Astrocyte (in vitro differentiated cells and primary cell): Measurements from ENCODE around the gene MLLT10.
"Not testable (repeated sequence)": the region's sequence is repeated elsewhere in the genome, so short reads cannot be mapped to it uniquely, and the experiment has no call there.

Experiments used
- EZH2 ChIP-seq: IDR thresholded peaks from 2 replicates; pipeline ENCODE4 v1.6.1; 2012; ENCODE audit warnings: mild to moderate bottlenecking, low read length, inconsistent platforms; ENCODE audit not compliant: insufficient read depth
- TF ChIP-seq, protein P1 (sequence below): IDR thresholded peaks from 2 replicates; pipeline ENCODE4 v1.5.1; 2011; ENCODE audit warnings: low read depth, mild to moderate bottlenecking, inconsistent platforms, low read length, moderate library complexity; ENCODE audit not compliant: insufficient read depth

- not testable (repeated sequence) for TF ChIP-seq EZH2
- TF ChIP-seq, protein P1, sequence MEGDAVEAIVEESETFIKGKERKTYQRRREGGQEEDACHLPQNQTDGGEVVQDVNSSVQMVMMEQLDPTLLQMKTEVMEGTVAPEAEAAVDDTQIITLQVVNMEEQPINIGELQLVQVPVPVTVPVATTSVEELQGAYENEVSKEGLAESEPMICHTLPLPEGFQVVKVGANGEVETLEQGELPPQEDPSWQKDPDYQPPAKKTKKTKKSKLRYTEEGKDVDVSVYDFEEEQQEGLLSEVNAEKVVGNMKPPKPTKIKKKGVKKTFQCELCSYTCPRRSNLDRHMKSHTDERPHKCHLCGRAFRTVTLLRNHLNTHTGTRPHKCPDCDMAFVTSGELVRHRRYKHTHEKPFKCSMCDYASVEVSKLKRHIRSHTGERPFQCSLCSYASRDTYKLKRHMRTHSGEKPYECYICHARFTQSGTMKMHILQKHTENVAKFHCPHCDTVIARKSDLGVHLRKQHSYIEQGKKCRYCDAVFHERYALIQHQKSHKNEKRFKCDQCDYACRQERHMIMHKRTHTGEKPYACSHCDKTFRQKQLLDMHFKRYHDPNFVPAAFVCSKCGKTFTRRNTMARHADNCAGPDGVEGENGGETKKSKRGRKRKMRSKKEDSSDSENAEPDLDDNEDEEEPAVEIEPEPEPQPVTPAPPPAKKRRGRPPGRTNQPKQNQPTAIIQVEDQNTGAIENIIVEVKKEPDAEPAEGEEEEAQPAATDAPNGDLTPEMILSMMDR: not testable (repeated sequence)
Observed at GRCh38 chr10:21581421-21581834, 47.4 kb downstream of the MLLT10 start.
